ENCODE measurements around the gene NEURL3.

Gene NEURL3

GRCh38 chr2:96509847-96510230 lies 4.7 kb upstream of the NEURL3 start:
- H3K4me3 ChIP-seq (ENCODE audit: low read length), result no peak overlapping the region
- no peak for DNase-seq (ENCODE audit: low read depth)
- TF ChIP-seq CTCF (conservative IDR thresholded peaks at IDR 0.05; ENCODE audit: low read depth, low read length), result no peak

DNA sequence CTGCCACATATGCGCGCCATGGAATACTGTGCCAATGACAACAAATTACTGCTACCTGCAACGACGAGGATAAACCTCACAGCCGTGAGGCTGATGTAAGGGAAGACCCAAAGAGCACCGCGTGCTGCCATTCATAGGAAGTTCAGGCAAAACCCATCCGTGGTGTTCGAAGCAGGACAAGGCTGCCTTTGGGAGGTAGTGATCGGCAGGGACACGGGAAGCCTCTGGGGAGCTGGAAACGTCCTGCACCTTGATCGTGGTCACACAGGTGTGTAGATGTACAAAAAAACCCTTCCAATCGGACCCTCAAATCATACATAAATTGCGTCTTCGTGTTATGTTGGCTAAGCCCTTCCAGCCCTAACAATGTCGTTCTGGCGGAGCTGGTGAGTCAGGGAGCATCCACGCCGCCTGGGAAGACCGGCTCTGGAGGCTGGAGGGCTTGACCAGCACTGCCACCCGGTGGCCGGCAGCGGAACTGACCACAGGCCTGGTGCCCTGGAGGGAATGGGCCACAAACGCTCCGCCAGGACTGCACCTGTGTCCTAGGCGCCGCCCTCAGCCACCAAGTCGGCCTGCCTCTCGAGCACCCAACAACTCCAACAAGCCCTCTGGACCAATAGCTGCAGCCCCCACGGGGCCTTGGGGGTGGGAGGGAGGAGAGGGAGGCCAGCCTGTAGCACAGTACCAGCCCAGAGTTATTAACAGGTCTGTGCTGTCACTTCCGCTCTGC lies 4.1 kb upstream of the NEURL3 start:
- peak; percentile 47 for DNase-seq (ENCODE audit: low read depth)
- TF ChIP-seq CTCF (conservative IDR thresholded peaks at IDR 0.05; ENCODE audit: low read depth, low read length), result peak; percentile 97
- H3K4me3 ChIP-seq (ENCODE audit: low read length), result no peak overlapping the region

DNA sequence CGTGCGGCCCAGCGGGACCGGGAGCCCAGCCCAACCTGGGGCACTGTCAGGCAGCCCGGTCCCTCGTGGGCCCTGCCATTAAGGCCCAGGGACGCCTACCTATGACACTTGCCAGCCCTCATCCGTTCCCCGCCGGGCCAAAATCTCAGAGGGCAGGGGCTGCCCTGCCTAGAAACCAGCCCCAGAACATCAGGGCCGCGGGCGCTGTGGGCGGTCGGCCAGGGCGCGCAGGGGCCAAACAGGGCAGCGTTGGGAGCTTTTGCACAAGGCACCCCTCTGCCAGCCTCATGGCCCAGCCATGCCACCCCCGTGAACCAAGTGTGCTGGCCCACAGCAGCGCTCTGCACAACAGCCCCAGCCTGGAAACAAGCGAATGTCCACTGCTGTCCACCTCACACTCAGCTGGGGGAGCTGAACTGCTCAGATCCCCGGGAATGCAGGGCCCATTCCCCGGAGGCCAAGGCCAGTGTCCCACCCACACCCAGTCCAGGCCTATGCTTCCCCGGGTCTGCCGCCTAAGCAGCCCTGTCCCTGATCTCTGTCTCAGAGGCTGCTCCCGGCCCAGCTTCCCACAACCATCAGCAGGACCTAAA lies 3.5 kb upstream of the NEURL3 start:
- TF ChIP-seq CTCF (conservative IDR thresholded peaks at IDR 0.05; ENCODE audit: low read depth, low read length), result no peak
- no peak overlapping the region for H3K4me3 ChIP-seq (ENCODE audit: low read length)
- DNase-seq (ENCODE audit: low read depth), result no peak

DNA sequence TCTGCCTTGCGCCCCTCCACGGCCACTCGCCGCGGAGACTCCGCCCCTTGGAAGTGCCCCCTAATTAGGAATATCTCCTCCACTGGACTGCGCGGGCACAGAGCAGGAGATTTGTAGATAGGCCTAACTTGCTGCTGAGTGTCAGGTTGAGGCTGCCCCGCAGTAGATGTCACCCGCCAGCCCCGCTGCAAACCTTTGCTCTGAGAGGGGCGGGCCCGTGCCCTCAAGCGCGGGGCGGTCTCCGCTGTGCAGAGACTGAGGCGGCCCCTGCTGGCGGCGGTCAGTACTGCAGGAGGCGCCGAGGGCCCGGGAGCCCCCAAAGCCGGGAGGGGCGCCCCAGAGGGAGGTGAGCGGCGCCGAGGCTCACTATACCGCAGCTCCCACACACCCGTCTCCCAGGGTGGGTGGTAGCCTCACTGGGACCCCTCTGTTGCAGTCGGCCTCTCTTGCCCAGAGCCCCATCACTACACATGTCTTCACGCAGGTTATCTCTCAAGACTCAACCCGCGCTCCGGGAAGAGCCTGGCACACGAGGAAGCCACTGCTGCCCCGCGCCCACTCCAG lies 2.9 kb upstream of the NEURL3 start:
- peak; percentile 83 for TF ChIP-seq CTCF (conservative IDR thresholded peaks at IDR 0.05; ENCODE audit: low read depth, low read length)
- H3K4me3 ChIP-seq (ENCODE audit: low read length), result peak overlapping the region; percentile 34
- no peak for DNase-seq (ENCODE audit: low read depth)

DNA sequence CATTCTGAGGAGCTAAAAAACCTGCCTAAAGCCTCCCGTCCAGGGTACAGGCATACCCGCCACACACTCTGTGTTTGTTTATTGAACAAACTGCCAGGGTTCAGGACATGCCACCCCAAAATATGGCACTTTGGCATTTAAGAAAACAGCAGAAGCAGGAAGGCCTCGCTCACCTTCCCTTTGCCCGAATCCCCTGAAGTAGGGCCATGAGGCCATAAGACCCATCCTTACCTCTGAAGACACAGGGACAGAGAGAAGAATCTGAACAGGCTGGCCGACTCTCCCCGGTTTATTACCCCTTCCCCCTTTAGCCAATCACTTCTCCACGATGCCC lies 1.7 kb upstream of the NEURL3 start:
- TF ChIP-seq CTCF (conservative IDR thresholded peaks at IDR 0.05; ENCODE audit: low read depth, low read length), result no peak
- no peak for DNase-seq (ENCODE audit: low read depth)

DNA sequence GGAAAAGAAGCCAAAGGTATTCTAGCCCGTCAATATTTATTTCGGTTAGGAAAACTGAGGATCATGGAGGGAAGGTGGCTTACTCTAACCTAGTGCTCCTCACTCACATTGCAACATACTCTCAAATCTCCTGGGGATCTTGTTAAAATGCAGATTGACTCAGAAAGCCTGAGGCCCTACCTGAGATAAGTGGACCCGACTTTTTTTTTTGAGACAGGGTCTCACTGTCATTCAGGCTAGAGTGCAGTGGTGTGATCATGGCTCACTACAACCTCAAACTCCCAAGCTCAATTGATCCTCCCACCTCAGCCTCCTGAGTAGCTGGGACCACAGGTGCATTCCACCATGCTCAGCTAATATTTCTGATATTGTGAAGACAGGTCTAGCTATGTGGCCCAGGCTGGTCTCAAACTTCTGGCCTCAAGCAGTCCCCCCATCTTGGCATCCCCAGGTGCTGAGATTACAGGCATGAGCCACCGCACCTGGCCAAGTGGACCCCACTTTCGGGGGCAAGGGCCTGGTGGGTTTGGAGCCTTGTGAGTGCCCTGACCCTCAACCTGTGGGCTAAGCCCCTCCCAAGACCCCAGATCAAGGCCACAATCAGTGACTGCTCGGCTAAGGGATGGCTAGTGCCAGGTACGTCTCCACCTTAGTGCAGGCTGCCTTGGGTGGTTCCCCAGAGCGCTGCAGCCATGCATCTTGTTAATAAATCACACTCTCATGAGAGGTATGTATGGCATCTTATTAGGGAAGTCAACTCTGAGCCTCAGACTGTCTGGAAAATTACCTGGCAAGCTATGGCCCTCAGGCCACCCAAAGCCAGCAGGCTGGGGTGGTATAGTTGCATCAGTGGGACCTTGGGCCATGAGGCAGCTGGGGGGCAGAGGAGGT lies 1.1 kb upstream of the NEURL3 start:
- no peak for TF ChIP-seq CTCF (conservative IDR thresholded peaks at IDR 0.05; ENCODE audit: low read depth, low read length)
- DNase-seq (ENCODE audit: low read depth), result no peak
- no peak overlapping the region for H3K4me3 ChIP-seq (ENCODE audit: low read length)

More for the DNA sequence above, 1.7 kb upstream of the NEURL3 start:
- H3K4me3 ChIP-seq (ENCODE audit: low read length), result no peak overlapping the region
